GM04503 (cell line): Measurements from ENCODE around the gene CLRN3.

Experiments used
- DNase-seq: peaks from one replicate; pipeline ENCODE4 v3.0.0-alpha.2; 2012; ENCODE audit warnings: low read depth

The CLRN3 gene

GRCh38 chr10:127899766-127900387, 7.1 kb upstream of the CLRN3 start:
- no peak for DNase-seq

- DNase-seq = no peak
Measured at GRCh38 chr10:127897177-127897576, 4.4 kb upstream of the CLRN3 start.

GRCh38 chr10:127896590-127896989, 3.8 kb upstream of the CLRN3 start:
- no peak for DNase-seq

- no peak for DNase-seq
Measured at GRCh38 chr10:127894146-127894545, 1.4 kb upstream of the CLRN3 start.

GRCh38 chr10:127890832-127891334, 1.9 kb downstream of the CLRN3 start:
- DNase-seq = no peak

GRCh38 chr10:127890216-127890615, 2.5 kb downstream of the CLRN3 start:
- no peak for DNase-seq

GRCh38 chr10:127889605-127890195, 3.0 kb downstream of the CLRN3 start:
- peak; percentile 45 for DNase-seq

- no peak for DNase-seq
Measured at GRCh38 chr10:127888521-127889312, 4.0 kb downstream of the CLRN3 start.

- no peak for DNase-seq
Measured at GRCh38 chr10:127887541-127888415, 5.0 kb downstream of the CLRN3 start.

GRCh38 chr10:127886371-127887051, 6.2 kb downstream of the CLRN3 start:
- no peak for DNase-seq

- DNase-seq = no peak
Measured at GRCh38 chr10:127884501-127884900, 8.2 kb downstream of the CLRN3 start.

- no peak for DNase-seq
Measured at GRCh38 chr10:127883516-127883915, 9.2 kb downstream of the CLRN3 start.

- no peak for DNase-seq
Measured at GRCh38 chr10:127882801-127883459, 9.8 kb downstream of the CLRN3 start.

GRCh38 chr10:127882391-127882790, 10.3 kb downstream of the CLRN3 start:
- no peak for DNase-seq

GRCh38 chr10:127881262-127881661, 11.5 kb downstream of the CLRN3 start:
- no peak for DNase-seq

GRCh38 chr10:127880557-127880956, 12.2 kb downstream of the CLRN3 start:
- no peak for DNase-seq

- DNase-seq = no peak
Measured at GRCh38 chr10:127878475-127879055, 14.2 kb downstream of the CLRN3 start.

GRCh38 chr10:127877699-127878098, 15.0 kb downstream of the CLRN3 start:
- no peak for DNase-seq

- DNase-seq = no peak
Measured at GRCh38 chr10:127877116-127877515, 15.6 kb downstream of the CLRN3 start.

GRCh38 chr10:127875916-127876315, 16.8 kb downstream of the CLRN3 start:
- DNase-seq = no peak

GRCh38 chr10:127875449-127875765, 17.3 kb downstream of the CLRN3 start:
- DNase-seq = no peak
